IPS DF 6.9 (cell line): Measurements from ENCODE around the gene PAX8.
"Not testable (repeated sequence)": the region's sequence is repeated elsewhere in the genome, so short reads cannot be mapped to it uniquely, and the experiment has no call there.

ENCODE experiments used
- DNase-seq: peaks from one replicate; pipeline ENCODE4 v3.0.0-alpha.2; 2013; ENCODE audit warnings: low read depth, low spot score
- H3K27ac ChIP-seq: one replicate; pipeline ENCODE4 v1.5.1; 2013; ENCODE audit warnings: low read length, control low read depth
- H3K27me3 ChIP-seq: 2 replicates; pipeline ENCODE4 v1.6.1; 2013; ENCODE audit warnings: mild to moderate bottlenecking, low read length; ENCODE audit not compliant: control insufficient read depth, insufficient read depth
- H3K36me3 ChIP-seq: 2 replicates; pipeline ENCODE4 v1.6.1; 2013; ENCODE audit warnings: low read length; ENCODE audit not compliant: control insufficient read depth, insufficient read depth
- H3K4me1 ChIP-seq: 2 replicates; pipeline ENCODE4 v1.6.1; 2013; ENCODE audit warnings: low read length; ENCODE audit not compliant: control insufficient read depth, insufficient read depth
- H3K4me3 ChIP-seq: 2 replicates; pipeline ENCODE4 v1.5.1; 2013; ENCODE audit warnings: mild to moderate bottlenecking, low read length
- H3K9me3 ChIP-seq: 2 replicates; pipeline ENCODE4 v1.6.1; 2013; ENCODE audit warnings: low read length, inconsistent platforms; ENCODE audit not compliant: control insufficient read depth, insufficient read depth
- WGBS: extraction: QIAGEN DNeasy Blood & Tissue Kit; methylation state at CpG from one replicate; pipeline ENCODE4 v1.1.7; 2013; ENCODE audit warnings: mixed read lengths, missing lambda C conversion rate; ENCODE audit not compliant: insufficient read length, insufficient coverage; 5-methylcytosine and 5-hydroxymethylcytosine counted together

PAX8 gene

GRCh38 chr2:113237604-113238160 is 41.0 kb downstream of the PAX8 start:
- H3K4me3 ChIP-seq: no peak overlapping the region
- H3K4me1 ChIP-seq: no peaks in the 10 kb centered on the region; the same call in 1 of the 2 replicates
- no peak overlapping the region for H3K27ac ChIP-seq
- WGBS: no CpG with 5 or more reads among the region's 9 CpGs
- H3K36me3 ChIP-seq: no peaks in the 10 kb centered on the region
- no peak for DNase-seq
- H3K9me3 ChIP-seq: no peaks in the 10 kb centered on the region
- no peaks in the 10 kb centered on the region; the same call in 1 of the 2 replicates for H3K27me3 ChIP-seq

GRCh38 chr2:113236367-113237159 is 42.2 kb downstream of the PAX8 start:
- DNase-seq: no peak
- Histone ChIP-seq H3K36me3 (no peaks in the 10 kb centered on the region), H3K27me3 (no peaks in the 10 kb centered on the region; the same call in 1 of the 2 replicates), H3K4me1 (no peaks in the 10 kb centered on the region; the same call in 1 of the 2 replicates), H3K27ac (no peak overlapping the region), H3K4me3 (no peak overlapping the region), H3K9me3 (no peaks in the 10 kb centered on the region)
- WGBS: no CpG with 5 or more reads among the region's 38 CpGs

DNA sequence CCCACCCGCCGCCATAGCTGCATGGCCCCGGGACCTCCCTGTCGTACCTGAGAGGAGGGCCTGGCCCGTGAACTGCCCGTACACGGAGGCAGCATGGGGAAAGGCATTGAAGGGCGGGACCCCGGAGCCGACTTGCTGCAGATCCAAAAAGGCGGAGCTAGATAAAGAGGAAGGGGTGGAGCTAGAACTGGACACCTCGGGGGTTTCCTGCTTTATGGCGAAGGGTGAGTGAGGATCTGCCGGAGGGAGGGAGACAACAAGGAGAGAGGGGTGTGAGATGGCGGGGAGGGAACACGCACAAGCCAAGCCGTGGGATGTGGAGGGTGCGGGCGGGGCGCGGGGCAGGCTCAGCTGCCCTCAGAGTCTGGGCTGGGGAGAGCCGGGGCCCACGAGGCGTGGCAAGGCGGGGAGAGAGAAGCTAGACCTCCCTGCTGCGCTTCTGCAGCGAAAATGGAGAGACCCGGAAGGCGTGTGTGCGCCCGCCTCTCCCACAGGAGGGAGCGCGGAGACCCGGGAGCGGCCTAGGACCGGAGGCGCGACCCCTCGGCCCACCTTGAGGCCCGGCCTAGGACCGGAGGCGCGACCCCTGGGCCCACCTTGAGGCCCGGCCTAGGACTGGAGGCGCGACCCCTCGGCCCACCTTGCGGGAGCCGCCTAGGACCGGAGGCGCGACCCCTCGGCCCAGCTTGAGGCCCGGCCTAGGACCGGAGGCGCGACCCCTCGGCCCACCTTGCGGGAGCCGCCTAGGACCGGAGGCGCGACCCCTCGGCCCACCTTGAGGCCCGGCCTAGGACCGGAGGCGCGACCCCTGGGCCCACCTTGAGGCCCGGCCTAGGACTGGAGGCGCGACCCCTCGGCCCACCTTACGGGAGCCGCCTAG is 43.1 kb downstream of the PAX8 start:
- not testable (repeated sequence) for H3K27ac ChIP-seq, H3K4me1 ChIP-seq, H3K9me3 ChIP-seq, H3K27me3 ChIP-seq, H3K36me3 ChIP-seq, DNase-seq, H3K4me3 ChIP-seq
- no CpG with 5 or more reads among the region's 74 CpGs for WGBS

DNA sequence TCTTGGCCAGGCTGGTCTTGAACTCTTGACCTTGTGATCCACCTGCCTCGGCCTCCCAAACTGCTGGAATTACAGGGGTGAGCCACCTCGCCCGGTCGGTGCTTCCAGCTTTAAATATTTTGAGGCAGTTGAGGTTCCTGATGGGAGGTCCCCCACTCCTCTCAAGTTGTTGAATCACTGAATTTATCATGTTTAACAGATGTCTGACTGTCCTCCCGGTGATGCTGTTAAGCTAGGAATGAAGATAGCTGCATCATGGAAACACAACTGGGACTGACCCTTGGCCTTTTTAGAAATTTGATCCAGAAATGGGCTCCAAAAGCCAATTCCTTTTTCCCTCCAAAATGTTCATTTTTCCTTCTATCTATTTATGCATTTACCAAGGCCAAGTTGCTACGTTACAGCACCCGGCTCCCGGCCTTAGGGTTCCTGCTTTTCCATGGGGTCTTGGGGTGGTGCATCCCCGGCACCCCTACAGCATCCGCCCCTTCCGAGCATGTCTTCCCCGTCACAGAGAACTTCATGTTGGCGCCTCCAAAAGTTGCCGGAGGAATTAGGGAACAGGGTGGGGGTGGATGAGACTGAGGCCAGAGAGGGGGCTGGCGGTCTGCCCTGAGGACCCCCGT is 43.9 kb downstream of the PAX8 start:
- no CpG with 5 or more reads among the region's 16 CpGs for WGBS
- DNase-seq: no peak
- no peaks in the 10 kb centered on the region for H3K36me3 ChIP-seq
- H3K4me1 ChIP-seq: no peaks in the 10 kb centered on the region
- no peak overlapping the region for H3K4me3 ChIP-seq
- H3K27me3 ChIP-seq: no peaks in the 10 kb centered on the region; the same call in 1 of the 2 replicates
- H3K9me3 ChIP-seq: no peaks in the 10 kb centered on the region
- H3K27ac ChIP-seq: no peak overlapping the region

DNA sequence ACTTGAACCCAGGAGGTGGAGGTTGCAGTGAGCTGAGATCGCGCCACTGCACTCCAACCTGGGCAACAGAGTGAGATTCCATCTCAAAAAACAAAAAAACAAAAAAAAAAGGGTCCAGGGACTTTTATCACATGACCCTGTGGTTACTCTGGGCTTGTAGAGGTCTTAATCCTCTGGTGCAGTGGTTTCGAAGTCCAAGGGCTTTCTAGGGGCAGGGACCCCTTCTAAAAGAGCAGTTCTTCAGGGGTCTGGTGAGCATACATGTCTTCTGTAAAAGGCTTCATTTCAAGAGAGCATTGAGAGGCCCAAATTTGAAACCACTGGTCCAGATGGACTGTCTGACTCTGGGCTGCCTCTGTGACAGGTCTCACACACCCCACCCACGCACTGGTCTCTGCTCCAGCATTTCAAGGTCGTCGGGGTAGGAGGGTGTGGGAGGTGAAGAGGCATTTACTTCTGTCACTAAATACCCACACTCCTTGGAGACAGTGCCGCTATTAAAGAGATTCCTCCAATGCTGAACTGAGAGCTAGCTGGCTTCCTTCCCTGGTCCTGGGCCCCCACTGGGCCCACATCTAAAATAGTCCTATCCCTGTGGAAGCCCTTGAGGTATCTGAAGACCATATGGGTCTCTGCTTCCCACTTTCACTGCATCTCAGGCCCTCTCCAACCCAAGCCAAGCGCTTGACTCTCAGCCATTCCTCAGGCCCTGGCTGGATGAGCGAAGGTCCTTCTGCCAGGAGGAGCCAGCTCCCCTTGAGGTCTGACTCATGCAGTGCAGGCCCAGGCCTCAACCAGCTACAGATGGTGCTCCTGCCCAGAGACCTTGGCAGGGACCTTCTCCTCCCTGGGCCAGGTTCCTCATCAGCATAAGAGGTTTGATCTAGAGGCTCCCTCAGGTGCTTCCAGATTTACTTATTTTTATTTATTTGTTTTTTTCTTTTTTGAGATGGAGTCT is 44.8 kb downstream of the PAX8 start:
- DNase-seq: no peak
- Histone ChIP-seq H3K27me3 (no peaks in the 10 kb centered on the region; the same call in 1 of the 2 replicates), H3K27ac (no peak overlapping the region), H3K4me3 (no peak overlapping the region), H3K9me3 (no peaks in the 10 kb centered on the region), H3K36me3 (no peaks in the 10 kb centered on the region), H3K4me1 (no peaks in the 10 kb centered on the region)
- no CpG with 5 or more reads among the region's 9 CpGs for WGBS

DNA sequence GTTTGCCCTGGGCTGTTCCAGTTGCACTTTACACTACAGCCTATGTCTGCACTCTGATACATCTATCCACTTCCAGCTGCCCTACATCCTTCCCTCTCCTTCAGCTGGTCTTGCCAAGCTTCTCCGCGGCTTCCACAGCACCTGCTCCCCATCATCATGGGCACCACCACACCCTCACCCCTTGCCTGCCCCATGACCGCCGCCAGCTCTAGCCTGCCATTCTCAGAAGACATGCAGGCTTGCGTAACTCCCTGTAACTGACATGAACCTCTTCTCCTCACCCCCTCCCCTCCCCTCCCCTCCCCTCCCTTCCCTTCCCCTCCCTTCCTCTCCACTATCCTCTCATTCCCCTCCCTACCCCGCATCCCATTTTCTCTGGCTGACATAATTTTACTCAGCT is 46.0 kb downstream of the PAX8 start:
- no peak for DNase-seq
- Histone ChIP-seq H3K4me1 (no peaks in the 10 kb centered on the region), H3K36me3 (no peaks in the 10 kb centered on the region), H3K9me3 (no peaks in the 10 kb centered on the region), H3K27ac (no peak overlapping the region), H3K27me3 (no peaks in the 10 kb centered on the region; the same call in 1 of the 2 replicates), H3K4me3 (no peak overlapping the region)
- WGBS: 100% methylated on average over 1 of the region's 6 CpGs

- Histone ChIP-seq H3K9me3 (no peaks in the 10 kb centered on the region), H3K4me1 (no peaks in the 10 kb centered on the region), H3K27me3 (no peaks in the 10 kb centered on the region; the same call in 1 of the 2 replicates), H3K36me3 (no peaks in the 10 kb centered on the region), H3K4me3 (no peak overlapping the region), H3K27ac (no peak overlapping the region)
- no peak for DNase-seq
- no CpG with 5 or more reads among the region's 3 CpGs for WGBS
Measured at GRCh38 chr2:113232123-113232522, 46.6 kb downstream of the PAX8 start.

DNA sequence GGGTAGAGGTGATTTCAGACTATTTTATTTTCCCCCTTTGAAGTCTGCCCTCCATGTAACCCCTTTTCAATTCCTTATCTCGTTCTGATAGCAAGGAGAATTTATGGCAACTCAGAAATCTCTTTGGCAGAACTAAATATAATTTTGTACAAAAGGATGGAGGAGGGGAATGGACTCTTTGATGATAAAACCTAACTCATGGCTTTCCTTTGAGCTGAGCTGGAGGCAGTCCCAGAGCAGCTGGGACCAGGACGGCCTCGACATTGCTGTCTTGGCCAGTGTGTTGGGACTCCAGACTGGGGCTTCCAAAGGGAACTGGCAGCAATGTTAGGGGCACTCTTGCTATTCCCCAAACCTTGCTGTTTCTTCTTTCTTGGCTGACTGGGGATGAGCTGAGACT is 47.7 kb downstream of the PAX8 start:
- H3K36me3 ChIP-seq: no peaks in the 10 kb centered on the region
- no peak overlapping the region for H3K4me3 ChIP-seq
- no peaks in the 10 kb centered on the region for H3K27me3 ChIP-seq
- H3K9me3 ChIP-seq: no peaks in the 10 kb centered on the region
- no CpG with 5 or more reads among the region's 3 CpGs for WGBS
- no peaks in the 10 kb centered on the region for H3K4me1 ChIP-seq
- no peak overlapping the region for H3K27ac ChIP-seq
- DNase-seq: no peak

- Histone ChIP-seq H3K4me1 (0 out of 2 replicates have a peak, but pooled peaks cover 1% of the 10 kb centered on the region), H3K27me3 (no peaks in the 10 kb centered on the region), H3K36me3 (no peaks in the 10 kb centered on the region), H3K27ac (no peak overlapping the region), H3K9me3 (no peaks in the 10 kb centered on the region), H3K4me3 (no peak overlapping the region)
- no peak for DNase-seq
- 100% methylated on average over 3 of the region's 6 CpGs for WGBS
Measured at GRCh38 chr2:113230531-113230930, 48.2 kb downstream of the PAX8 start.
